Urothelium cell line (cell line): ENCODE data around the gene SLC6A11.
A peak's percentile ranks its signal among the peaks of the same experiment; 100 is the strongest.

ENCODE experiments used
- DNase-seq: peaks from one replicate; pipeline ENCODE4 v3.0.0; 2011; ENCODE audit warnings: low spot score, mixed read lengths
- FAIRE-seq: peaks from 2 replicates; lab custom pipeline; 2011; peaks lifted over from hg19 to GRCh38; lab: Jason Lieb, UNC

SLC6A11 gene

GRCh38 chr3:10816019-10816862 is at the start of gene SLC6A11:
TSS of gene SLC6A11 (plus strand) at chr3:10816228. CDS start at chr3:10816266, 38 bp downstream.
- DNase-seq (peak; percentile 80), FAIRE-seq (no peak)

GRCh38 chr3:10768708-10769394 is 47.2 kb upstream of the SLC6A11 start:
- DNase-seq: no peak
- FAIRE-seq: no peak

GRCh38 chr3:10770547-10770946 is 45.5 kb upstream of the SLC6A11 start:
- DNase-seq (no peak), FAIRE-seq (no peak)

GRCh38 chr3:10770981-10771380 is 45.0 kb upstream of the SLC6A11 start:
- no peak for DNase-seq
- FAIRE-seq: no peak

- FAIRE-seq (no peak), DNase-seq (no peak)
These were observed 44.4 kb upstream of the SLC6A11 start for GRCh38 chr3:10771486-10772270.

- no peak for DNase-seq
- no peak for FAIRE-seq
These were observed 43.5 kb upstream of the SLC6A11 start for GRCh38 chr3:10772271-10773161.

- no peak for FAIRE-seq
- DNase-seq: no peak
These were observed 41.8 kb upstream of the SLC6A11 start for GRCh38 chr3:10774129-10774670.

- no peak for DNase-seq
- no peak for FAIRE-seq
These were observed 41.2 kb upstream of the SLC6A11 start for GRCh38 chr3:10774825-10775224.

GRCh38 chr3:10775259-10775658 is 40.8 kb upstream of the SLC6A11 start:
- FAIRE-seq: no peak
- DNase-seq: no peak

- DNase-seq: no peak
- FAIRE-seq: no peak
These were observed 40.2 kb upstream of the SLC6A11 start for GRCh38 chr3:10775828-10776227.

- FAIRE-seq: no peak
These were observed 38.4 kb upstream of the SLC6A11 start for GRCh38 chr3:10777627-10778026.

GRCh38 chr3:10778492-10779292 is 37.3 kb upstream of the SLC6A11 start:
- FAIRE-seq: no peak
- DNase-seq: no peak

More at GRCh38 chr3:10777627-10778026, 38.4 kb upstream of the SLC6A11 start:
- no peak for DNase-seq

- FAIRE-seq (no peak), DNase-seq (no peak)
These were observed 36.7 kb upstream of the SLC6A11 start for GRCh38 chr3:10779293-10779805.

GRCh38 chr3:10780243-10780642 is 35.8 kb upstream of the SLC6A11 start:
- no peak for FAIRE-seq
- no peak for DNase-seq

GRCh38 chr3:10780922-10781321 is 35.1 kb upstream of the SLC6A11 start:
- DNase-seq (no peak), FAIRE-seq (no peak)

- FAIRE-seq (no peak), DNase-seq (no peak)
These were observed 34.0 kb upstream of the SLC6A11 start for GRCh38 chr3:10781981-10782380.

- DNase-seq (peak; percentile 49), FAIRE-seq (no peak)
These were observed 32.4 kb upstream of the SLC6A11 start for GRCh38 chr3:10783360-10784351.

GRCh38 chr3:10786640-10787039 is 29.4 kb upstream of the SLC6A11 start:
- DNase-seq: no peak
- no peak for FAIRE-seq
